ENCODE measurements around the gene RBM6. TPM values are rescaled to one million over a fixed set of nuclear protein-coding genes. Genes with fewer than 3 reads are reported as not detected.

The RBM6 gene
- total RNA-seq, 1 donor from 2014 or later: 53.9 TPM

GRCh38 chr3:49898991-49899390 is 41.0 kb upstream of the RBM6 start:
- no peak overlapping the region for H3K27ac Mint-ChIP-seq (ENCODE audit: unreplicated experiment)
- peaks cover 15% of the 10 kb centered on the region for H3K27me3 Mint-ChIP-seq (ENCODE audit: low read depth, unreplicated experiment)
- H3K36me3 Mint-ChIP-seq (ENCODE audit: low read depth, unreplicated experiment): peaks cover 3% of the 10 kb centered on the region
- no peak for DNase-seq (ENCODE audit: low read depth)
- no peaks in the 10 kb centered on the region for H3K4me1 Mint-ChIP-seq (ENCODE audit: low read depth, unreplicated experiment)
- Histone ChIP-seq H3K27me3 (ENCODE audit: insufficient read depth, low read length) (no peaks in the 10 kb centered on the region), H3K9me3 (ENCODE audit: insufficient read depth, low read depth, low read length) (no peaks in the 10 kb centered on the region), H4K20me1 (ENCODE audit: insufficient read depth, low read length) (no peaks in the 10 kb centered on the region), H3K9ac (ENCODE audit: low read length) (no peak overlapping the region), H3K4me2 (ENCODE audit: low read length) (no peak overlapping the region), H3K4me1 (ENCODE audit: insufficient read depth, low read length) (peaks cover 8% of the 10 kb centered on the region), H3K27ac (ENCODE audit: low read depth, low read length) (no peak overlapping the region), H3K79me2 (ENCODE audit: insufficient read depth, low read length) (no peaks in the 10 kb centered on the region), H3K36me3 (ENCODE audit: insufficient read depth, low read length) (no peaks in the 10 kb centered on the region), H3K4me3 (ENCODE audit: insufficient read depth, low read depth, low read length) (no peak overlapping the region), H2AFZ (ENCODE audit: low read depth, low read length) (no peak overlapping the region)
- peaks cover 3% of the 10 kb centered on the region for H3K9me3 Mint-ChIP-seq (ENCODE audit: unreplicated experiment)
- H3K4me3 Mint-ChIP-seq (ENCODE audit: unreplicated experiment): no peak overlapping the region
- FAIRE-seq: no peak
- TF ChIP-seq, protein P1, sequence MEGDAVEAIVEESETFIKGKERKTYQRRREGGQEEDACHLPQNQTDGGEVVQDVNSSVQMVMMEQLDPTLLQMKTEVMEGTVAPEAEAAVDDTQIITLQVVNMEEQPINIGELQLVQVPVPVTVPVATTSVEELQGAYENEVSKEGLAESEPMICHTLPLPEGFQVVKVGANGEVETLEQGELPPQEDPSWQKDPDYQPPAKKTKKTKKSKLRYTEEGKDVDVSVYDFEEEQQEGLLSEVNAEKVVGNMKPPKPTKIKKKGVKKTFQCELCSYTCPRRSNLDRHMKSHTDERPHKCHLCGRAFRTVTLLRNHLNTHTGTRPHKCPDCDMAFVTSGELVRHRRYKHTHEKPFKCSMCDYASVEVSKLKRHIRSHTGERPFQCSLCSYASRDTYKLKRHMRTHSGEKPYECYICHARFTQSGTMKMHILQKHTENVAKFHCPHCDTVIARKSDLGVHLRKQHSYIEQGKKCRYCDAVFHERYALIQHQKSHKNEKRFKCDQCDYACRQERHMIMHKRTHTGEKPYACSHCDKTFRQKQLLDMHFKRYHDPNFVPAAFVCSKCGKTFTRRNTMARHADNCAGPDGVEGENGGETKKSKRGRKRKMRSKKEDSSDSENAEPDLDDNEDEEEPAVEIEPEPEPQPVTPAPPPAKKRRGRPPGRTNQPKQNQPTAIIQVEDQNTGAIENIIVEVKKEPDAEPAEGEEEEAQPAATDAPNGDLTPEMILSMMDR (IDR thresholded peaks at IDR 0.05; ENCODE audit: insufficient read depth, low read depth, low read length): no peak
- no peak for TF ChIP-seq EZH2 (IDR thresholded peaks at IDR 0.05; ENCODE audit: insufficient read depth, low read length)

DNA sequence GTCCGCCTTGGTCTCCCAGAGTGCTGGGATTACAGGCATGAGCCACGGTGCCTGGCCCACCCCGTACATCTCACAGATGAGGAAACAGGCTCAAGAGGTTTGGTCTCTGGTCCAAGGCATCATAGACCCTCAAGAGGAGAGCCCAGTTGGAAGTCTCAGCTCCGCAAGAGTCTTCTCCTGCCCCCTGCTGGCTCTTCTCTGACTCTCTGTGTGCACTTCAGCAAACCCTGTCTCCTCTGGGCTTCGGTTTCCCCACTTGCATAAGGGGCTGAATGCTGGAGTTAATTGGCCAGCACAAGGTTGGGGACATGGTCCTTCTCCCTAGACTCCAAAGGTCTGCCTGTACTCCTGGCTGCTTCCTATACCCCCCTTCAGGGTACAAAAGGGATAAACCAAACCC is 40.1 kb upstream of the RBM6 start:
- Histone ChIP-seq H3K4me2 (ENCODE audit: low read length) (no peak overlapping the region), H3K4me1 (ENCODE audit: insufficient read depth, low read length) (peaks cover 8% of the 10 kb centered on the region), H3K27me3 (ENCODE audit: insufficient read depth, low read length) (no peaks in the 10 kb centered on the region), H3K36me3 (ENCODE audit: insufficient read depth, low read length) (no peaks in the 10 kb centered on the region), H3K79me2 (ENCODE audit: insufficient read depth, low read length) (no peaks in the 10 kb centered on the region), H4K20me1 (ENCODE audit: insufficient read depth, low read length) (no peaks in the 10 kb centered on the region), H2AFZ (ENCODE audit: low read depth, low read length) (no peak overlapping the region), H3K4me3 (ENCODE audit: insufficient read depth, low read depth, low read length) (no peak overlapping the region), H3K27ac (ENCODE audit: low read depth, low read length) (no peak overlapping the region), H3K9ac (ENCODE audit: low read length) (no peak overlapping the region), H3K9me3 (ENCODE audit: insufficient read depth, low read depth, low read length) (no peaks in the 10 kb centered on the region)
- Mint-ChIP-seq H3K27ac (ENCODE audit: unreplicated experiment) (no peak overlapping the region), H3K27me3 (ENCODE audit: low read depth, unreplicated experiment) (peaks cover 17% of the 10 kb centered on the region), H3K4me3 (ENCODE audit: unreplicated experiment) (no peak overlapping the region), H3K9me3 (ENCODE audit: unreplicated experiment) (peaks cover 3% of the 10 kb centered on the region), H3K36me3 (ENCODE audit: low read depth, unreplicated experiment) (peaks cover 3% of the 10 kb centered on the region), H3K4me1 (ENCODE audit: low read depth, unreplicated experiment) (no peaks in the 10 kb centered on the region)
- DNase-seq (ENCODE audit: low read depth) (no peak), FAIRE-seq (no peak)
- TF ChIP-seq, protein P1 (IDR thresholded peaks at IDR 0.05; ENCODE audit: insufficient read depth, low read depth, low read length): peak; percentile 6
- TF ChIP-seq EZH2 (IDR thresholded peaks at IDR 0.05; ENCODE audit: insufficient read depth, low read length): no peak

DNA sequence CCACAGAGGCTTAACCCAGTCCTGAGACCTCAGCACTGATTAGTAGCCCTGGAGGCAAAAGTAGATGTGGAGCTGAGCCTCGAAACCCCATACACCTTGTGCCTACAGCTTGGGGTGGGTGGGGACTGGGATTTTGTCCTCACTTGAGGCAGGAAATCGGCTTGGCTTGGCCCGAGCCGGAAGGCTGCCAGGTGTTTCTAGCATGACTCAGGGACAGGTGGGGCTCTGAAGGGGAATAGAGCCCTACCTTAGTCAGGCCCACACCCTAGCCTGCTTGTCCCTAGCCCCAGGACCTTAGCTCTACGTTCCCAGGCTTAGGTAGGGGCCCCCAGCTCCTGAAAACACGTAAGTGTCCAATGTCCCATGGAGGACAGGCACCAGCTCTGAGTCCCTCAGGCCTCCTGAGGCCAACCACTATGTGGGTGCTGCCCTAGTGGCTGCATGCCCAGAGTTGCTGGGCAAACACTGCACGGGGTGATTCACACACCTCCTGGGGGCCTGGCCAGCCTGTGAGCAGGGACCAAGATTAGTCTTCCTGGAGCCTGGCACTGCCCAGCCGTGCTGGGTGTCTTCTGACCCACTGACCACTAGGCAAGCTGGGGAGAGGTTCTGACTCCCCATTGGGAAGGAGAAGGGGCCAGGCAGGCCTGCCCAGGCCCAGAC is 39.3 kb upstream of the RBM6 start:
- Histone ChIP-seq H3K27me3 (ENCODE audit: insufficient read depth, low read length) (no peaks in the 10 kb centered on the region), H3K27ac (ENCODE audit: low read depth, low read length) (no peak overlapping the region), H4K20me1 (ENCODE audit: insufficient read depth, low read length) (no peaks in the 10 kb centered on the region), H3K36me3 (ENCODE audit: insufficient read depth, low read length) (no peaks in the 10 kb centered on the region), H3K4me3 (ENCODE audit: insufficient read depth, low read depth, low read length) (no peak overlapping the region), H3K9ac (ENCODE audit: low read length) (no peak overlapping the region), H3K9me3 (ENCODE audit: insufficient read depth, low read depth, low read length) (no peaks in the 10 kb centered on the region), H3K4me1 (ENCODE audit: insufficient read depth, low read length) (peaks cover 8% of the 10 kb centered on the region), H2AFZ (ENCODE audit: low read depth, low read length) (no peak overlapping the region), H3K79me2 (ENCODE audit: insufficient read depth, low read length) (no peaks in the 10 kb centered on the region), H3K4me2 (ENCODE audit: low read length) (no peak overlapping the region)
- peaks cover under 1% of the 10 kb centered on the region for H3K4me1 Mint-ChIP-seq (ENCODE audit: low read depth, unreplicated experiment)
- TF ChIP-seq, protein P1 (IDR thresholded peaks at IDR 0.05; ENCODE audit: insufficient read depth, low read depth, low read length): no peak
- TF ChIP-seq EZH2 (IDR thresholded peaks at IDR 0.05; ENCODE audit: insufficient read depth, low read length): no peak
- H3K27me3 Mint-ChIP-seq (ENCODE audit: low read depth, unreplicated experiment): peaks cover 13% of the 10 kb centered on the region
- DNase-seq (ENCODE audit: low read depth): peak; percentile 26
- H3K9me3 Mint-ChIP-seq (ENCODE audit: unreplicated experiment): peaks cover 3% of the 10 kb centered on the region
- peaks cover 3% of the 10 kb centered on the region for H3K36me3 Mint-ChIP-seq (ENCODE audit: low read depth, unreplicated experiment)
- H3K27ac Mint-ChIP-seq (ENCODE audit: unreplicated experiment): no peak overlapping the region
- no peak overlapping the region for H3K4me3 Mint-ChIP-seq (ENCODE audit: unreplicated experiment)
- FAIRE-seq: no peak

All from astrocyte (in vitro differentiated cells and primary cell).